ENCODE results near the gene ALDH3B1.

GRCh38 chr11:68031144-68031464 is 21.0 kb downstream of the ALDH3B1 start:
- TF ChIP-seq CTCF (IDR thresholded peaks at IDR 0.05; ENCODE audit: insufficient read depth, low read depth, low read length) (no peak), EZH2 (IDR thresholded peaks at IDR 0.05; ENCODE audit: insufficient read depth, low read length) (no peak)
